B cell (primary cell): ENCODE results near the gene PDPK1. TPM values are rescaled to one million over a fixed set of nuclear protein-coding genes. Genes with fewer than 3 reads are reported as not detected.

Experiments
- ATAC-seq: fragments of 200-7000 bp; cut with Tn5 transposase; one replicate; pipeline ENCODE4 v1.10.0; 2021; ENCODE audit warnings: low read depth, mild to moderate bottlenecking, moderate number of reproducible peaks, moderate library complexity
- CTCF ChIA-PET: fragments of 350-600 bp; sonication (Branson Sonifier 250); formaldehyde crosslinking; loops from one replicate; lab custom pipeline; 2021; ENCODE audit warnings: antibody characterized with exemption, inconsistent platforms; lab: Charles Lee
- POLR2A ChIA-PET: fragments of 350-600 bp; sonication (Branson Sonifier 250); formaldehyde crosslinking; loops from one replicate; lab custom pipeline; 2021; ENCODE audit warnings: antibody characterized with exemption; lab: Charles Lee
- DNase-seq: peaks from one replicate; pipeline ENCODE4 v3.0.0; 2013
- H2AFZ ChIP-seq: 2 replicates; pipeline ENCODE4 v1.6.1; 2012; ENCODE audit warnings: mild to moderate bottlenecking, low read depth, low read length; ENCODE audit not compliant: insufficient read depth, poor library complexity, severe bottlenecking
- H3K27ac ChIP-seq, 2 donors: 1 replicate in 1 of 2; 2 replicates in 1 of 2; pipeline ENCODE4 v1.5.1; 2012 to 2013; ENCODE audit warnings: low read length in 2 of 2, mild to moderate bottlenecking in 2 of 2, moderate library complexity in 1 of 2
- H3K27me3 ChIP-seq, 4 experiments: fragments of 200-600 bp in 1 of 4; sonication (generic) in 1 of 4; replicated peaks in 1 of 4; 1 replicate in 2 of 4; 2 replicates in 2 of 4; pipeline versions ENCODE4 v1.6.1 to v1.7.0; 2013 to 2016; ENCODE audit warnings: low read length in 3 of 4, mild to moderate bottlenecking in 2 of 4, mixed read lengths in 1 of 4, moderate library complexity in 1 of 4; ENCODE audit not compliant: insufficient read depth in 4 of 4, control insufficient read depth in 3 of 4; ENCODE audit errors: control extremely low read depth in 1 of 4
- H3K36me3 ChIP-seq, 2 experiments: replicated peaks in 1 of 2; 1 replicate in 1 of 2; 2 replicates in 1 of 2; pipeline versions ENCODE4 v1.6.1 to v1.7.1; 2013; ENCODE audit warnings: low read length in 1 of 2; ENCODE audit not compliant: insufficient read depth in 2 of 2, control insufficient read depth in 1 of 2; ENCODE audit errors: control extremely low read depth in 1 of 2, extremely low read depth in 1 of 2
- H3K4me1 ChIP-seq, 2 donors: fragments of 200-600 bp in 1 of 2; sonication (generic) in 1 of 2; 1 replicate in 1 of 2; 2 replicates in 1 of 2; pipeline versions ENCODE4 v1.5.1 to v1.6.1; 2013 to 2017; ENCODE audit warnings: low read length in 2 of 2; ENCODE audit not compliant: control insufficient read depth in 2 of 2, insufficient read depth in 2 of 2
- H3K4me2 ChIP-seq: replicated peaks from 2 replicates; pipeline ENCODE3; 2012; ENCODE audit warnings: mild to moderate bottlenecking, low read depth, low read length; ENCODE audit not compliant: poor library complexity, severe bottlenecking
- H3K4me3 ChIP-seq, 5 experiments: fragments of 200-600 bp in 1 of 5; sonication (generic) in 1 of 5; 1 replicate in 3 of 5; 2 replicates in 2 of 5; pipeline versions ENCODE4 v1.5.1 to v1.7.0; 2011 to 2016; ENCODE audit warnings: low read length in 4 of 5, mild to moderate bottlenecking in 4 of 5, low read depth in 2 of 5, control low read depth in 1 of 5, moderate library complexity in 1 of 5; ENCODE audit not compliant: insufficient read depth in 1 of 5; ENCODE audit errors: control extremely low read depth in 1 of 5, extremely low read depth in 1 of 5
- H3K79me2 ChIP-seq: fragments of 200-600 bp; sonication (generic); one replicate; pipeline ENCODE4 v1.6.0; 2016; ENCODE audit warnings: low read length; ENCODE audit not compliant: control insufficient read depth, insufficient read depth
- H3K9ac ChIP-seq: fragments of 200-600 bp; sonication (generic); 2 replicates; pipeline ENCODE4 v1.6.1; 2017; ENCODE audit warnings: mild to moderate bottlenecking, low read length, moderate library complexity
- H3K9me3 ChIP-seq, 3 donors: one replicate each; pipeline versions ENCODE4 v1.6.1 to v1.7.1; 2013; ENCODE audit warnings: low read length in 2 of 3; ENCODE audit not compliant: control insufficient read depth in 2 of 3, insufficient read depth in 1 of 3; ENCODE audit errors: control extremely low read depth in 1 of 3
- H4K20me1 ChIP-seq: 2 replicates; pipeline ENCODE4 v1.6.0; 2012; ENCODE audit warnings: mild to moderate bottlenecking, low read length; ENCODE audit not compliant: insufficient read depth, control insufficient read depth, poor library complexity, severe bottlenecking
- H3K27ac Mint-ChIP-seq: one replicate; pipeline ENCODE4 v1.8.0; 2021; ENCODE audit warnings: mixed read lengths
- H3K27me3 Mint-ChIP-seq: one replicate; pipeline ENCODE4 v1.8.0; 2021; ENCODE audit warnings: mixed read lengths
- H3K4me1 Mint-ChIP-seq: one replicate; pipeline ENCODE4 v1.8.0; 2021; ENCODE audit warnings: mixed read lengths
- H3K4me3 Mint-ChIP-seq: one replicate; pipeline ENCODE4 v1.8.0; 2021; ENCODE audit warnings: mixed read lengths
- H3K9me3 Mint-ChIP-seq: one replicate; pipeline ENCODE4 v1.8.0; 2022; ENCODE audit warnings: mixed read lengths; ENCODE audit not compliant: insufficient read depth
- CTCF ChIP-seq: fragments of 200-600 bp; IDR thresholded peaks from one replicate; pipeline ENCODE4 v1.8.0; 2022; ENCODE audit warnings: antibody characterized with exemption, mild to moderate bottlenecking
- EZH2 ChIP-seq: IDR thresholded peaks from 2 replicates; pipeline ENCODE4 v1.6.1; 2012; ENCODE audit warnings: borderline replicate concordance, low read depth, mild to moderate bottlenecking, moderate library complexity, low read length; ENCODE audit not compliant: insufficient read depth, poor library complexity, severe bottlenecking
- WGBS: methylation state at CpG from one replicate; pipeline ENCODE4 v1.1.5; 2013; ENCODE audit warnings: missing lambda C conversion rate; ENCODE audit not compliant: insufficient coverage; 5-methylcytosine and 5-hydroxymethylcytosine counted together
- intact Hi-C: fragments of 100-400 bp; cut with micrococcal nuclease; formaldehyde crosslinking; loops from one replicate; pipeline ENCODE4 v1.10.0; 2022
- polyA plus RNA-seq: library from polyadenylated mRNA; depleted of rRNA; stranded (reverse); fragments of >200 nt; gene quantifications from 2 replicates; pipeline ENCODE4 v1.2.3, GENCODE V29; 2012
- total RNA-seq, 2 donors: library from RNA; stranded (reverse); fragments of 120-200 nt in 1 of 2; gene quantifications; 1 replicate in 1 of 2; 2 replicates in 1 of 2; pipeline versions ENCODE4 v1.2.3 to v1.2.4, GENCODE V29; 2013 to 2022

The PDPK1 gene
- total and polyA plus RNA-seq, 2 donors (not counting 1 experiment from before 2014, with no cell fraction given), result 32.5 to 84.1 TPM

GRCh38 chr16:2496223-2497115 is 41.4 kb upstream of the PDPK1 start:
- H3K4me3 Mint-ChIP-seq, result no peak overlapping the region
- intact Hi-C loops, result no loop called here
- DNase-seq (no peak), ATAC-seq (no peak)
- Histone ChIP-seq H4K20me1 (no peaks in the 10 kb centered on the region), H3K27ac (no peak overlapping the region), H3K9me3 (no peaks in the 10 kb centered on the region), H3K36me3 (peaks cover 0 to 4% of the 10 kb centered on the region in 2 experiments), H3K4me2 (no peak overlapping the region), H3K79me2 (peaks cover 12% of the 10 kb centered on the region), H3K4me3 (no peak overlapping the region), H3K27me3 (no peaks in the 10 kb centered on the region), H3K4me1 (peaks cover 0 to 6% of the 10 kb centered on the region in 2 donors), H2AFZ (no peak overlapping the region), H3K9ac (no peak overlapping the region)
- POLR2A ChIA-PET, result no interaction called here
- 96% methylated on average over 62 of the region's 62 CpGs for WGBS
- H3K9me3 Mint-ChIP-seq, result no peaks in the 10 kb centered on the region
- CTCF ChIA-PET, result interaction anchor here (0.6 kb wide), 1 partner anchor 94 kb away, joined by 3 read pairs; no protein-coding TSS in a partner anchor
- H3K27ac Mint-ChIP-seq, result no peak overlapping the region
- peaks cover 2% of the 10 kb centered on the region for H3K4me1 Mint-ChIP-seq
- H3K27me3 Mint-ChIP-seq, result no peaks in the 10 kb centered on the region
- TF ChIP-seq EZH2, result no peak
- no peak for TF ChIP-seq CTCF

- Mint-ChIP-seq H3K27me3 (no peaks in the 10 kb centered on the region), H3K4me3 (no peak overlapping the region), H3K27ac (no peak overlapping the region), H3K4me1 (peaks cover 2% of the 10 kb centered on the region), H3K9me3 (no peaks in the 10 kb centered on the region)
- H3K79me2 ChIP-seq, result peaks cover 16% of the 10 kb centered on the region
- no peaks in the 10 kb centered on the region for H3K9me3 ChIP-seq
- WGBS, result 93% methylated on average over 21 of the region's 21 CpGs
- H3K36me3 ChIP-seq, result peaks cover 0 to 4% of the 10 kb centered on the region in 2 experiments
- no peak overlapping the region for H3K4me3 ChIP-seq
- no peaks in the 10 kb centered on the region for H4K20me1 ChIP-seq
- ATAC-seq, result no peak
- intact Hi-C loops, result no loop called here
- TF ChIP-seq EZH2 (no peak), CTCF (no peak)
- H3K4me2 ChIP-seq, result no peak overlapping the region
- CTCF ChIA-PET, result no interaction called here
- no peak for DNase-seq
- H3K27me3 ChIP-seq, result no peaks in the 10 kb centered on the region
- H2AFZ ChIP-seq, result no peak overlapping the region
- H3K4me1 ChIP-seq, result peaks cover 0 to 8% of the 10 kb centered on the region in 2 donors
- H3K27ac ChIP-seq, result no peak overlapping the region
- POLR2A ChIA-PET, result no interaction called here
- no peak overlapping the region for H3K9ac ChIP-seq
Observed at GRCh38 chr16:2497116-2497630, 40.6 kb upstream of the PDPK1 start.
